Mucosa of descending colon (tissue), 3 donors: ENCODE results near the gene GAS2L3. TPM values are rescaled to one million over a fixed set of nuclear protein-coding genes. Genes with fewer than 3 reads are reported as not detected.

Experiments used
- ATAC-seq: fragments of 200-7000 bp; cut with Tn5 transposase; one replicate; pipeline ENCODE4 v1.9.1; 2020; ENCODE audit warnings: mild to moderate bottlenecking, moderate library complexity
- DNase-seq, 3 donors: peaks; one replicate each; pipeline ENCODE4 v3.0.0-alpha.2; 2020
- H3K36me3 ChIP-seq: fragments of 200-600 bp; one replicate; pipeline ENCODE4 v1.8.0; 2021; ENCODE audit warnings: low read depth, mild to moderate bottlenecking
- H3K4me1 ChIP-seq: fragments of 200-600 bp; one replicate; pipeline ENCODE4 v1.8.0; 2021; ENCODE audit warnings: low read depth, mild to moderate bottlenecking
- H3K4me3 ChIP-seq: fragments of 200-600 bp; one replicate; pipeline ENCODE4 v1.8.0; 2021; ENCODE audit warnings: mild to moderate bottlenecking
- H3K9me3 ChIP-seq: fragments of 200-600 bp; one replicate; pipeline ENCODE4 v1.8.0; 2021; ENCODE audit warnings: mild to moderate bottlenecking
- intact Hi-C, 2 donors: fragments of 100-400 bp; cut with DNase I in 1 of 2; cut with micrococcal nuclease in 1 of 2; formaldehyde crosslinking; loops; one replicate each; pipeline versions ENCODE4 v1.11.0 to v1.11.1; 2022; cut with DNase I, micrococcal nuclease
- long read RNA-seq, 2 donors: library from polyadenylated mRNA; unstranded; transcript quantifications; one replicate each; pipeline ENCODE4 v2.0.0, GENCODE V29; 2019 to 2021
- total RNA-seq, 3 donors: library from RNA; stranded (reverse); fragmentation: NEBNext Ultra II Directional in 2 of 3; extraction: Animal tissue kit (Norgen Biotek cat#: 25700) in 2 of 3; gene quantifications; one replicate each; pipeline versions ENCODE4 v1.2.1 to v1.2.4, GENCODE V29; 2021 to 2023
- TF ChIP-seq, protein P1 (sequence below): fragments of 200-600 bp; IDR thresholded peaks from one replicate; pipeline ENCODE4 v1.8.0; 2022; ENCODE audit warnings: antibody characterized with exemption, mild to moderate bottlenecking
- donor health status: DM: no; HTN: no; CAD: no; lungs with moderate emphysema.
- donor health status: DM: no; HTN: no; CAD: no.
- donor health status: DM: no; HTN: yes; CAD: no.

GAS2L3 gene
- total RNA-seq: 10 to 100 TPM; 14.0 to 24.0 (median 22.9) TPM
- long read RNA-seq, donor 1, partial matches to known transcripts: 0 of 1 reads
- long read RNA-seq, donor 1, other reads (novel, unspliced or antisense): 0 of 1 reads
- long read RNA-seq, donor 2, partial matches to known transcripts: 0 of 2 reads
- long read RNA-seq, donor 2, other reads (novel, unspliced or antisense): 1 of 2 reads

DNA sequence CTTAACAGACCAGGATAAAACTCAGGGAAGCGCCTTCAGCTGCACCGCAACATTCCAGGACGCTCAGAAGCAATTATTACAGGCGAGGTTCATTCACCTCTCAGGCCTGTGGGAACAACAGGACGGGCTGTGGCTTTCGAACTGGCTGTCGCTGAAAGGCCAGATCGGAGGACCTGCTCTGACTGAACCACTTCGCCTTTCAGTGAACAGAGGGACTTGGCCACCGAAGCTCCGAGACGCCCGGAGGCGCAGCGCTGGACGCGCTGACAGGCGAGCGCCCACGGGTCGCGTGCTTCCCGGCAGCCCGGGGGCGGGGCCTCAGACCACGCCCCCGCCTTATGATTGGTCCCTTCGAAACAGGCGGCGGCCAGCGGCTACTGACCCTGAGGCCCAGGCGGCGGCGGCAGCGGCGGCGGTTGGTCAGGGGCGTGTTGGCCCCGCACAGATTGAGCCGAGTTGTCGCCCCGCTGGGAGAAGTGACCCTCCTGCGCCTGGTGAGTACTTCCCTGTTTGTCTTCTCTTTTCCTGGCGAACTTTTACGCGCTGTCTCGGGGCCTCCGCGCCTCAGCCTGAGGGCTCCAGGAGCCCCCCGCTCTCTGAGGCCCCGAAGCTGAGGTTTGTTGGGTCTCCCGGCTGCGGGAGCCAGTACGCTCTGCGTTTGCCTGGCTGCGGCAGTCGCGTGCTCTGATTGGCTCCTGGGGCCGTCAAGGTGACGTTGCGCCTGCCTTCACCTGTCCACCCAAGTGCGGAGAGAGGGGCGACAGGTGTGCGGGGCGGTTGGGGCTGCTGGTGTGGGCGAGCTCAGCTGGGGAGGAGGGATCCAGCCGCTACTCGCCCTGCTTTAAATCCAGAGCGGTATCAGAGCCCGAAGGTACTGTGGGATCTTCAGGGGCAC lies at the start of gene GAS2L3:
Gene GAS2L3 (plus strand): TSS at position 393 of the 895 bp plus-strand sequence. CDS start 21,221 bp downstream, outside the sequence.
- H3K36me3 ChIP-seq: no peaks in the 10 kb centered on the region
- H3K4me1 ChIP-seq: peaks cover 11% of the 10 kb centered on the region
- peak; percentile 97 for ATAC-seq
- H3K4me3 ChIP-seq: peak within 1 kb of the TSS; percentile 50
- intact Hi-C loops: no loop called here
- DNase-seq: peak; percentile 92 to 95 (median 94)
- H3K9me3 ChIP-seq: no peaks in the 10 kb centered on the region
- TF ChIP-seq, protein P1, sequence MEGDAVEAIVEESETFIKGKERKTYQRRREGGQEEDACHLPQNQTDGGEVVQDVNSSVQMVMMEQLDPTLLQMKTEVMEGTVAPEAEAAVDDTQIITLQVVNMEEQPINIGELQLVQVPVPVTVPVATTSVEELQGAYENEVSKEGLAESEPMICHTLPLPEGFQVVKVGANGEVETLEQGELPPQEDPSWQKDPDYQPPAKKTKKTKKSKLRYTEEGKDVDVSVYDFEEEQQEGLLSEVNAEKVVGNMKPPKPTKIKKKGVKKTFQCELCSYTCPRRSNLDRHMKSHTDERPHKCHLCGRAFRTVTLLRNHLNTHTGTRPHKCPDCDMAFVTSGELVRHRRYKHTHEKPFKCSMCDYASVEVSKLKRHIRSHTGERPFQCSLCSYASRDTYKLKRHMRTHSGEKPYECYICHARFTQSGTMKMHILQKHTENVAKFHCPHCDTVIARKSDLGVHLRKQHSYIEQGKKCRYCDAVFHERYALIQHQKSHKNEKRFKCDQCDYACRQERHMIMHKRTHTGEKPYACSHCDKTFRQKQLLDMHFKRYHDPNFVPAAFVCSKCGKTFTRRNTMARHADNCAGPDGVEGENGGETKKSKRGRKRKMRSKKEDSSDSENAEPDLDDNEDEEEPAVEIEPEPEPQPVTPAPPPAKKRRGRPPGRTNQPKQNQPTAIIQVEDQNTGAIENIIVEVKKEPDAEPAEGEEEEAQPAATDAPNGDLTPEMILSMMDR: no peak

DNA sequence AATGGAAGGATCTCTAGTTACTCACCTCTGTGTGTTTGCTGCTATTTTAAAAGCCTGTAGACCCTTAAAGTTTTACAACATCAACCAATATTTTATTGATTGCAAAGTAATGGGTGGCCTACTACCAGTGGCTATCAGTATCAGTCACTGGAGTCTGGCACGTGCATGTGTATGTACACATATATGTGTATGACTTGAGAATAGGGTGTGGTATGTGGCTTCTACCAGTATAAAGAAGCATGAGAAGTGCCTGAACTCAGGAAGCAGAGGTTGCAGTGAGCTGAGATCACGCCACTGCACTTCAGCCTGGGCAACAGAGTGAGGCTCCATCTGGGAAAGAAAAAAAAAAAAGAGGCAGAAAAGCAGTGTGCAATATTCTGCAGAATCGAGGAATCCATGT lies 45.5 kb upstream of the GAS2L3 start:
- Histone ChIP-seq H3K36me3 (no peaks in the 10 kb centered on the region), H3K4me3 (no peak overlapping the region), H3K4me1 (no peaks in the 10 kb centered on the region), H3K9me3 (no peaks in the 10 kb centered on the region)
- intact Hi-C loops: no loop called here
- DNase-seq (no peak), ATAC-seq (no peak)
- TF ChIP-seq, protein P1: no peak

DNA sequence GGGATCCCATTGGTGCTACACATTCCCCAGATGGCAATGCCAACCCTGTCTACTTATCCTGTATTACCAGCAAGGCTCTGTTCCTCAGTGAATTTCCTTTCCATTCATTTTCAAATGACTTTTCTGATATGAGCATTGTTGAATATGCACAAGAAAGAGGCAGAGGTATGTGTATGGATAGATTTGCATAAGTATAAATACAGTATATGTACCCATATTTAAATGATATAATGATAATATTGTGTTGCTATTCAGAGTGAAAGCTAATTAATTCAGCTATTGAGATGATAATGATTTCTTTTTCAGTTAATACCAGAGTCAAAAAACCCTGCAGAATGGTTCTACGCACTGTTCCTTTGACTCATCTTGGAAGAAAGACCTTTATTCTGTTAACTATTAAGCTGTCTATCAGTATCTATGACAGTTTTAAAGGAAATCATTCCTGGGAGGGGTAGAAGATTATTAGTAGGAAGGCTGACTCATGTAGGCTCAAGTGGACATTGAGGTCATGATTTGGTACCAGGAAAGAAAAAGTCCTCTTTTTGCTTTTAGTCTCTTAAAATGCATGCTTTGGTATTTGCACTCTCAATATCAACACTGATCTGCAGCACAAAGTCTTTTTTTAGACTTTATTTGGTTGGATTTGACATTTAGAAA lies 44.9 kb upstream of the GAS2L3 start:
- no peak for DNase-seq
- TF ChIP-seq, protein P1: no peak
- intact Hi-C loops: no loop called here
- H3K36me3 ChIP-seq: peaks cover 3% of the 10 kb centered on the region
- no peak overlapping the region for H3K4me3 ChIP-seq
- no peak for ATAC-seq
- H3K4me1 ChIP-seq: no peaks in the 10 kb centered on the region
- H3K9me3 ChIP-seq: no peaks in the 10 kb centered on the region

DNA sequence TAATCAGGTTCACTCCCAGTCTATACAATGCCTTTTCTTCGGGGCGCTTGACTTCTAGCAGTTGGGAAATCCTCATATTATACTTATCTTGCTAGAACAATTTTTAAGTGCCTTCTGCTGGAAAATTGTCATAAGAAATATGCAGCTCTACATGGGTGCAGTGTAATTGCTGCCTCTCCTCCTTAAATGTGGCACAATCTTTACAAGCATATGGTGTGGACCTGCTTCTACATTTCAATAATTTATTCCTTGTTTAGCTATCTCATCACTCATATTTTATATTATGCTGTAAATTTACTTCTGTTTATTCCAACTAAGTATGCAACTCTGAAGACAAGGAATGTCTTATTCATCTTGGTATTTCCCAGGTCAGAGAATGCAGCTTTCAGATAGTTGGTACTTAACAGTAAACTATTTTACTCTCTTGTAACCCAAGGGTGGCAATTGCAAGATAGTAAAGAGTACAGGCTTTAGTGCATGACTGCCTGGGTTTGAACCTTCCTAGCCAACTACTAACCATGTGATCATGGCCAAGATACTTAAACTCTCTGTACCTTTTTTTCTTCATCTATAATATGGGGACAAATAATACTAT lies 43.6 kb upstream of the GAS2L3 start:
- Histone ChIP-seq H3K4me1 (peaks cover 3% of the 10 kb centered on the region), H3K9me3 (no peaks in the 10 kb centered on the region), H3K4me3 (no peak overlapping the region), H3K36me3 (peaks cover 3% of the 10 kb centered on the region)
- DNase-seq (no peak), ATAC-seq (no peak)
- TF ChIP-seq, protein P1: no peak
- intact Hi-C loops: no loop called here

DNA sequence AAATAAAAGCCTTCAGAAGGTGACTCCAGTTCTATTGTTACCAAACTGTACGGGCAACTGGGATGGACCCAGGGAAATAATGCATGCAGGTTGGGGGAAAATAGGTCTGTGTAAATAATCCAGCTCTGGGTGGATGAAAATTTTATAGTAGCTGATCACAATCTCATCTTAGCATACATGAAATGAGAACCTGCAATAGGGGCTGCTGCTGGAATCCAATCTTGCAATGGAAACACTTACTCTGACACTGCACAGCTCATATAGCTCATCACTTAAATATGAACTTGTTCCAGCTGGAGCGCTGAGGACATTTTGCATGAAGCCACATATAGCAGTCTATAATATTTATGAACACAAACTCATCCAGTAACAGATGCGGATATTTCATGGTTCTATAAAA lies 40.1 kb upstream of the GAS2L3 start:
- TF ChIP-seq, protein P1: no peak
- Histone ChIP-seq H3K9me3 (no peaks in the 10 kb centered on the region), H3K4me3 (no peak overlapping the region), H3K36me3 (peaks cover 3% of the 10 kb centered on the region), H3K4me1 (peaks cover 3% of the 10 kb centered on the region)
- DNase-seq (no peak), ATAC-seq (no peak)
- intact Hi-C loops: no loop called here
